Measurements from ENCODE around the gene PQBP1. TPM values are rescaled to one million over a fixed set of nuclear protein-coding genes. Genes with fewer than 3 reads are reported as not detected.
A peak's percentile ranks its signal among the peaks of the same experiment; 100 is the strongest.

The PQBP1 gene
- total and polyA plus RNA-seq, 2 of the 13 experiments (the other 11 are each of a cell fraction or from before 2014, with no cell fraction given): 58.1 to 80.9 TPM

DNA sequence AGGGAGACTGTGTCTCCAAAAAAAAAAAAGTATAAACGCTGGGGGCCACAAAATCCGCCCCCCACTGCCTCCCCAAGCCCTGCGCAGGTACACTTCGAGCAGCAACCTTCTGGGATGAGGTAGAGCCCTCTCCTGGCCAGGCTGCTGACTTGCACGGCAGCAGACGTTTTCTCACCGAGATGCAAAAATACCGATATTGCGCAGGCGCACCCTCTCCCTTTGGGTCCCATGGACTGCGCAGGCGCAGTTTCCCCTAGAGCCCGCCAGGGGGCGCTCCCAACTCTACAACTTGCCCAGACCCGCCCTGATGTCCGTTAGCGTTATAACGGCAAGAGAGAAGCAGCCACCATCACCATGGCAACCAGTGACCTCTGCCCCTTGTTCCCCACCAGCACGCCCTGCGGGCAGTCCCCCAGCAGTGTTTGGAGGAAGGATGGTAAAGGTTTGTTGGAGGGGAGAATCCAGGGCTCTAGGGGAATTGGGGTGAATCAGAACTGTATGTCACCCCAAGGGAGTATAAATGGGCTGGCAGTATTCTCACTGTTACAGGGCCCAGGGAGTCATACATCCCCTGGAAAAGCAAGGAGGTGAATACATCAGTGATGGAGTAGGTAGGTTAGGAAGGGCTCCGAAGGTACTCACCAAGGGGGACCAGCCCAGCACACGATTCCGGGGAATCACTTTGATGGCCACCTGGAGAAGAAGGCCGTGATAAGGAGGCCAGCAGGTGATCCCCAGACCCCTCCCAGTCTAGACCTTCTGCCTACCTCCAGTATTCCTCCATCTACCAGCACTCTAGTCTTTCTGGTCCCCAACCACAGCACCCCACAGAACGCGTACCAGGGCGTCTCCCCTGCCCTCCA, 19.6 kb downstream of the PQBP1 start (continued):
- TF ChIP-seq, protein P1, sequence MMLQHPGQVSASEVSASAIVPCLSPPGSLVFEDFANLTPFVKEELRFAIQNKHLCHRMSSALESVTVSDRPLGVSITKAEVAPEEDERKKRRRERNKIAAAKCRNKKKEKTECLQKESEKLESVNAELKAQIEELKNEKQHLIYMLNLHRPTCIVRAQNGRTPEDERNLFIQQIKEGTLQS (CRISPR knock-in tag; IDR thresholded peaks at IDR 0.05): no peak
- TF ChIP-seq SALL1 (CRISPR knock-in tag; IDR thresholded peaks at IDR 0.05): peak; percentile 43; the same call in 1 of the 2 replicates
- TF ChIP-seq, protein P2, sequence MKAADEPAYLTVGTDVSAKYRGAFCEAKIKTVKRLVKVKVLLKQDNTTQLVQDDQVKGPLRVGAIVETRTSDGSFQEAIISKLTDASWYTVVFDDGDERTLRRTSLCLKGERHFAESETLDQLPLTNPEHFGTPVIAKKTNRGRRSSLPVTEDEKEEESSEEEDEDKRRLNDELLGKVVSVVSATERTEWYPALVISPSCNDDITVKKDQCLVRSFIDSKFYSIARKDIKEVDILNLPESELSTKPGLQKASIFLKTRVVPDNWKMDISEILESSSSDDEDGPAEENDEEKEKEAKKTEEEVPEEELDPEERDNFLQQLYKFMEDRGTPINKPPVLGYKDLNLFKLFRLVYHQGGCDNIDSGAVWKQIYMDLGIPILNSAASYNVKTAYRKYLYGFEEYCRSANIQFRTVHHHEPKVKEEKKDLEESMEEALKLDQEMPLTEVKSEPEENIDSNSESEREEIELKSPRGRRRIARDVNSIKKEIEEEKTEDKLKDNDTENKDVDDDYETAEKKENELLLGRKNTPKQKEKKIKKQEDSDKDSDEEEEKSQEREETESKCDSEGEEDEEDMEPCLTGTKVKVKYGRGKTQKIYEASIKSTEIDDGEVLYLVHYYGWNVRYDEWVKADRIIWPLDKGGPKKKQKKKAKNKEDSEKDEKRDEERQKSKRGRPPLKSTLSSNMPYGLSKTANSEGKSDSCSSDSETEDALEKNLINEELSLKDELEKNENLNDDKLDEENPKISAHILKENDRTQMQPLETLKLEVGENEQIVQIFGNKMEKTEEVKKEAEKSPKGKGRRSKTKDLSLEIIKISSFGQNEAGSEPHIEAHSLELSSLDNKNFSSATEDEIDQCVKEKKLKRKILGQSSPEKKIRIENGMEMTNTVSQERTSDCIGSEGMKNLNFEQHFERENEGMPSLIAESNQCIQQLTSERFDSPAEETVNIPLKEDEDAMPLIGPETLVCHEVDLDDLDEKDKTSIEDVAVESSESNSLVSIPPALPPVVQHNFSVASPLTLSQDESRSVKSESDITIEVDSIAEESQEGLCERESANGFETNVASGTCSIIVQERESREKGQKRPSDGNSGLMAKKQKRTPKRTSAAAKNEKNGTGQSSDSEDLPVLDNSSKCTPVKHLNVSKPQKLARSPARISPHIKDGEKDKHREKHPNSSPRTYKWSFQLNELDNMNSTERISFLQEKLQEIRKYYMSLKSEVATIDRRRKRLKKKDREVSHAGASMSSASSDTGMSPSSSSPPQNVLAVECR (CRISPR knock-in tag; IDR thresholded peaks at IDR 0.05; ENCODE audit: borderline replicate concordance): peak; percentile 72; the same call in 1 of the 2 replicates
- no peak for TF ChIP-seq ZMAT3 (CRISPR knock-in tag; conservative IDR thresholded peaks at IDR 0.05)
- TF ChIP-seq XBP1 (CRISPR knock-in tag; IDR thresholded peaks at IDR 0.05): no peak
- no peak for TF ChIP-seq ZNF747 (CRISPR knock-in tag; IDR thresholded peaks at IDR 0.05; ENCODE audit: borderline replicate concordance)
- TF ChIP-seq, protein P3, sequence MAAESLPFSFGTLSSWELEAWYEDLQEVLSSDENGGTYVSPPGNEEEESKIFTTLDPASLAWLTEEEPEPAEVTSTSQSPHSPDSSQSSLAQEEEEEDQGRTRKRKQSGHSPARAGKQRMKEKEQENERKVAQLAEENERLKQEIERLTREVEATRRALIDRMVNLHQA (CRISPR knock-in tag; IDR thresholded peaks at IDR 0.05): no peak
- TF ChIP-seq ZMYM4 (CRISPR knock-in tag; IDR thresholded peaks at IDR 0.05): peak; percentile 50; the same call in 1 of the 2 replicates
- TF ChIP-seq SOX6 (IDR thresholded peaks at IDR 0.05): no peak
- TF ChIP-seq SOX6 (CRISPR knock-in tag; IDR thresholded peaks at IDR 0.05): peak; percentile 24; the same call in 1 of the 2 replicates
- TF ChIP-seq MXD4 (CRISPR knock-in tag; IDR thresholded peaks at IDR 0.05): no peak
- no peak for TF ChIP-seq KDM5A (IDR thresholded peaks at IDR 0.05; ENCODE audit: borderline replicate concordance, low read length)
- TF ChIP-seq SP5 (CRISPR knock-in tag; IDR thresholded peaks at IDR 0.05; ENCODE audit: borderline replicate concordance, low read depth): peak; percentile 22; the same call in 1 of the 2 replicates
